Spleen (tissue), 3 donors: Measurements from ENCODE around the gene SORBS2.

Experiments
- POLR2A ChIP-seq, 3 donors: fragments of 450-650 bp; IDR thresholded peaks; one replicate each; pipeline ENCODE4 v1.5.1; 2017; ENCODE audit warnings: antibody characterized with exemption in 3 of 3, mild to moderate bottlenecking in 1 of 3
- POLR2AphosphoS5 ChIP-seq, 3 donors: sonication (generic); formaldehyde crosslinking; IDR thresholded peaks; one replicate each; pipeline ENCODE4 v1.5.1; 2017; ENCODE audit warnings: antibody characterized with exemption in 3 of 3

- TF ChIP-seq POLR2A (IDR thresholded peaks at IDR 0.05) (no peak), POLR2AphosphoS5 (IDR thresholded peaks at IDR 0.05) (peak in 1 of 3 donors; percentile 59)
Measured at GRCh38 chr4:185597532-185598188, 214.3 kb downstream of the SORBS2 start.
